Stimulated activated CD4-positive, alpha-beta T cell treated with anti-CD3 and anti-CD28 coated beads, Interleukin-12 subunit alpha, Interleukin-12 subunit beta, amount 100 ng/mL, for 4 hours (primary cell): ENCODE measurements around the gene RGN.
"Not testable (repeated sequence)": the region's sequence is repeated elsewhere in the genome, so short reads cannot be mapped to it uniquely, and the experiment has no call there.

Experiments used
- DNase-seq: peaks from one replicate; pipeline ENCODE4 v3.0.0-alpha.2; 2020

Gene RGN

GRCh38 chrX:47129157-47129898, 51.1 kb downstream of the RGN start:
- peak; percentile 79 for DNase-seq

GRCh38 chrX:47129899-47130358, 51.7 kb downstream of the RGN start:
- no peak for DNase-seq

DNA sequence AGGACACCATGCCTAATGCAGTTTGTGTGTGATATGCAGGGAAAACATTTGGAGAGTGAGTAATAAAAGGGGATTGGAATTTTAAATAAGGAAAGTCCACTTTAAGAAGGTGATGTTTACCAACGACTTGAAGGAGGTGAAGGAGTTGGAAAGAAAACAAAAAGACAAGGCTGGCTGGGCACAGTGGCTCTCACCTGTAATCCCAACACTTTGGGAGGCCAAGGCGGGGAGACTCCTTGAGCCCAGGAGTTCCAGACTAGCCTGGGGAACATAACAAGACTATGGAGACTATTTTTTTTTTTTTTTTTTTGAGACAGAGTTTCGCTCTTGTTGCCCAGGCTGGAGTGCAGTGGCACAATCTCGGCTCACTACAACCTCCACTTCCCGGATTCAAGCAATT, 55.2 kb downstream of the RGN start:
- no peak for DNase-seq

DNA sequence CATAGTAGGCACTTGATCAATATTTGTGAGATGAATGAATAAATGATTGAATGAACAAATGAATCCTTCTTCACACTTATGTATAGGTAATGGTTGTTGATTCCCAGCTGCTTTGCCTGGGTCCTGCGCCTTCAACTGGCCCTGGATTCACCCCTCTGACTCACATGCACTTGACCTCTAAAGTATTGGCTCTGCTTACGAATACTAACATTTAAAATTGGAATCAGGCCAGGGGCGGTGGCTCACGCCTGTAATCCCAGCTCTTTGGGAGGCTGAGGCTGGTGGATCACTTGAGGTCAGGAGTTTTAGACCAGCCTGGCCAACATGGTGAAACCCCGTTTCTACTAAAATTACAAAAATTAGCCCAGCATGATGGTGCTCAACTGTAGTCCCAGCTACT, 57.4 kb downstream of the RGN start:
- DNase-seq: not testable (repeated sequence)

GRCh38 chrX:47138171-47138570, 59.9 kb downstream of the RGN start:
- no peak for DNase-seq
